Liver (tissue), 9 donors: Measurements from ENCODE around the gene IFITM10. TPM values are rescaled to one million over a fixed set of nuclear protein-coding genes. Genes with fewer than 3 reads are reported as not detected.

Experiments
- DNase-seq: peaks from one replicate; pipeline ENCODE4 v3.0.0-alpha.2; 2017; ENCODE audit warnings: low spot score
- H3K27ac ChIP-seq, 2 donors: one replicate each; pipeline ENCODE4 v1.7.0; 2013; ENCODE audit warnings: inconsistent platforms in 2 of 2, low read length in 2 of 2, control low read depth in 1 of 2, low read depth in 1 of 2, mild to moderate bottlenecking in 1 of 2
- H3K27me3 ChIP-seq, 4 donors: one replicate each; pipeline versions ENCODE4 v1.6.1 to v1.7.0; 2013; ENCODE audit warnings: low read length in 3 of 4, inconsistent platforms in 1 of 4, mild to moderate bottlenecking in 1 of 4, moderate library complexity in 1 of 4; ENCODE audit not compliant: control insufficient read depth in 4 of 4, insufficient read depth in 4 of 4
- H3K36me3 ChIP-seq, 4 donors: one replicate each; pipeline versions ENCODE4 v1.6.1 to v1.7.0; 2013; ENCODE audit warnings: low read length in 3 of 4, mild to moderate bottlenecking in 3 of 4, low read depth in 1 of 4, moderate library complexity in 1 of 4; ENCODE audit not compliant: control insufficient read depth in 4 of 4, insufficient read depth in 3 of 4
- H3K4me1 ChIP-seq, 4 donors: one replicate each; pipeline versions ENCODE4 v1.6.1 to v1.7.0; 2013; ENCODE audit warnings: low read length in 3 of 4, mild to moderate bottlenecking in 3 of 4, moderate library complexity in 1 of 4; ENCODE audit not compliant: control insufficient read depth in 4 of 4, insufficient read depth in 4 of 4
- H3K4me3 ChIP-seq, 3 donors: one replicate each; pipeline versions ENCODE4 v1.6.1 to v1.7.0; 2013; ENCODE audit warnings: low read length in 3 of 3, control low read depth in 1 of 3, low read depth in 1 of 3, mild to moderate bottlenecking in 1 of 3
- H3K9ac ChIP-seq, 2 donors: one replicate each; pipeline ENCODE4 v1.7.0; 2013; ENCODE audit warnings: low read length in 2 of 2, mild to moderate bottlenecking in 2 of 2, moderate library complexity in 2 of 2, control low read depth in 1 of 2, low read depth in 1 of 2
- H3K9me3 ChIP-seq, 4 donors: one replicate each; pipeline versions ENCODE4 v1.6.1 to v1.7.0; 2013; ENCODE audit warnings: low read length in 3 of 4; ENCODE audit not compliant: control insufficient read depth in 4 of 4
- ATF3 ChIP-seq: IDR thresholded peaks from 2 replicates; pipeline ENCODE4 v1.6.1; 2016; ENCODE audit warnings: antibody characterized with exemption
- CTCF ChIP-seq: fragments of 150-350 bp; IDR thresholded peaks from 2 replicates; pipeline ENCODE4 v1.5.1; 2017; ENCODE audit warnings: improper control_type of control experiment, low read depth, low read length; ENCODE audit not compliant: missing input control
- EGR1 ChIP-seq, 2 donors: IDR thresholded peaks; 2 replicates each; pipeline ENCODE4 v1.6.1; 2016 to 2018; ENCODE audit warnings: antibody characterized with exemption in 2 of 2, low read depth in 2 of 2
- FOXA1 ChIP-seq: IDR thresholded peaks from 2 replicates; pipeline ENCODE4 v1.6.1; 2016; ENCODE audit warnings: antibody characterized with exemption
- FOXA2 ChIP-seq: IDR thresholded peaks from 2 replicates; pipeline ENCODE4 v1.6.1; 2016; ENCODE audit warnings: antibody characterized with exemption
- GABPA ChIP-seq, 2 donors: IDR thresholded peaks in 1 of 2; conservative IDR thresholded peaks in 1 of 2; 2 replicates each; pipeline ENCODE4 v1.6.1; 2016; ENCODE audit warnings: antibody characterized with exemption in 2 of 2, mild to moderate bottlenecking in 1 of 2, moderate library complexity in 1 of 2
- HNF4A ChIP-seq, 2 donors: conservative IDR thresholded peaks; 2 replicates each; pipeline ENCODE4 v1.6.1; 2016; ENCODE audit warnings: antibody characterized with exemption in 2 of 2, mild to moderate bottlenecking in 2 of 2
- HNF4G ChIP-seq: IDR thresholded peaks from 2 replicates; pipeline ENCODE4 v1.6.1; 2016; ENCODE audit warnings: antibody characterized with exemption
- JUND ChIP-seq, 2 donors: IDR thresholded peaks; 2 replicates each; pipeline ENCODE4 v1.6.1; 2016; ENCODE audit warnings: antibody characterized with exemption in 2 of 2
- NR2F2 ChIP-seq: IDR thresholded peaks from 2 replicates; pipeline ENCODE4 v1.6.1; 2016; ENCODE audit warnings: antibody characterized with exemption
- RAD21 ChIP-seq, 2 donors: IDR thresholded peaks; 2 replicates each; pipeline ENCODE4 v1.6.1; 2016; ENCODE audit warnings: antibody characterized with exemption in 2 of 2, mild to moderate bottlenecking in 2 of 2
- RXRA ChIP-seq, 2 donors: IDR thresholded peaks; 2 replicates each; pipeline ENCODE4 v1.6.1; 2017 to 2018; ENCODE audit warnings: antibody characterized with exemption in 2 of 2, mild to moderate bottlenecking in 1 of 2
- SP1 ChIP-seq: IDR thresholded peaks from 2 replicates; pipeline ENCODE4 v1.6.1; 2018; ENCODE audit warnings: antibody characterized with exemption, mild to moderate bottlenecking
- TAF1 ChIP-seq: conservative IDR thresholded peaks from 2 replicates; pipeline ENCODE4 v1.6.1; 2016; ENCODE audit warnings: antibody characterized with exemption, mild to moderate bottlenecking
- YY1 ChIP-seq: IDR thresholded peaks from 2 replicates; pipeline ENCODE4 v1.6.1; 2016; ENCODE audit warnings: antibody characterized with exemption, mild to moderate bottlenecking
- WGBS: extraction: QIAGEN DNeasy Blood & Tissue Kit; methylation state at CpG from one replicate; pipeline ENCODE4 v1.1.7; 2013; 5-methylcytosine and 5-hydroxymethylcytosine counted together
- polyA plus RNA-seq, 2 donors: library from polyadenylated mRNA; stranded (reverse) in 1 of 2; unstranded in 1 of 2; fragments of 200-250 nt in 1 of 2; fragments of >200 nt in 1 of 2; fragmentation: Nextera tagmentation in 1 of 2; extraction: Ambion mirVana in 1 of 2; gene quantifications; one replicate each; pipeline versions ENCODE4 v1.2.1 to v1.2.3, GENCODE V29; 2013 to 2015
- total RNA-seq, 2 donors: library from RNA; depleted of rRNA; stranded (reverse); fragments of >200 nt; gene quantifications; one replicate each; pipeline ENCODE4 v1.2.3, GENCODE V29; 2014
- TF ChIP-seq, protein P1 (sequence below): IDR thresholded peaks from 2 replicates; pipeline ENCODE4 v1.6.1; 2016; ENCODE audit warnings: antibody characterized with exemption, mild to moderate bottlenecking
- TF ChIP-seq, protein P2 (sequence below): IDR thresholded peaks from 2 replicates; pipeline ENCODE4 v1.6.1; 2016; ENCODE audit warnings: antibody characterized with exemption
- TF ChIP-seq, protein P3 (sequence below): IDR thresholded peaks from 2 replicates; pipeline ENCODE4 v1.6.1; 2016; ENCODE audit warnings: antibody characterized with exemption
- donor health status: healthy.
- donor health status: healthy.
- donor health status: healthy.
- donor health status: healthy.
- donor health status: healthy.

The IFITM10 gene
- total and polyA plus RNA-seq, 4 donors = 0.14 to 8.5 (median 1.8) TPM

DNA sequence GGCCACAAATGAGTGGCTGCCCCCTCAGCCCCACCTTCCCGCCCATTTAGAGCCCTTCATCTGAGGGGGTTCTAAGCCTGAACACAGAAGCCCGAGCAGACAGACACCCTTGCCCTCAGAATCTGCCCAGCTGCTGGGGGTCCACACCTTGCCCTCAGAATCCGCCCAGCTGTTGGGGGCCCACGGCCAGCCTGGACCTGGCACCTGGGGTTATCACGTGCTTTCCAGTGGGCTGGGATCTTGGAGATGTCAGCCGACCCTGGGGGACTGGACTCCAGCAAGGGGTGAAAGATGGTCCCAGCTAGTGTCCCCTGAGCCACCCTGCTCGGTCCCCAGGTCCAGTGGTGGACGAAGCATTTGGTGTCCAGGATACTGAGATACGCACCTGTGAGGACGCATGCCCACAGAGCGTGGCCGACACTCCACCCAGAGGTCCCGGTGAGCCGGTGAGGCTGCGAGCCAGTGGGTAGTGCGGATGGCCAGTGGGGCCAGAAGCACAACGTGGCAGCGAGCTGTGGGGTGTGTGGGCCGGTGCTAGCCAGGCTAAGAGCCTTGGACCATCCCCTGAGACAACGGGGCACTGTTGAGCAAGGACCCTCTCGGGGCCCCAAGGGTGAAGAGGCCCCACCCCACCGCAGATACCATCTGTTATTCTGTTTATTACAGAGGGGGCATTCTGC is 16.5 kb upstream of the IFITM10 start:
- H3K27me3 ChIP-seq = no peaks in the 10 kb centered on the region
- H3K9ac ChIP-seq = no peak overlapping the region
- peaks cover 3 to 22% (median 16%) of the 10 kb centered on the region in 4 donors for H3K4me1 ChIP-seq
- TF ChIP-seq ATF3 = no peak
- no peak for TF ChIP-seq TAF1
- TF ChIP-seq EGR1 (IDR thresholded peaks at IDR 0.05; ENCODE audit: low read depth in 2 of 2) = no peak
- TF ChIP-seq CTCF = no peak
- TF ChIP-seq YY1 = no peak
- no peak for TF ChIP-seq JUND (IDR thresholded peaks at IDR 0.05)
- no peak for TF ChIP-seq NR2F2
- TF ChIP-seq FOXA2 = no peak
- TF ChIP-seq GABPA (IDR thresholded peaks at IDR 0.05 in 1 of 2, conservative IDR thresholded peaks at IDR 0.05 in 1 of 2) = no peak
- no peak for TF ChIP-seq SP1
- no peak for TF ChIP-seq HNF4G
- TF ChIP-seq, protein P1, sequence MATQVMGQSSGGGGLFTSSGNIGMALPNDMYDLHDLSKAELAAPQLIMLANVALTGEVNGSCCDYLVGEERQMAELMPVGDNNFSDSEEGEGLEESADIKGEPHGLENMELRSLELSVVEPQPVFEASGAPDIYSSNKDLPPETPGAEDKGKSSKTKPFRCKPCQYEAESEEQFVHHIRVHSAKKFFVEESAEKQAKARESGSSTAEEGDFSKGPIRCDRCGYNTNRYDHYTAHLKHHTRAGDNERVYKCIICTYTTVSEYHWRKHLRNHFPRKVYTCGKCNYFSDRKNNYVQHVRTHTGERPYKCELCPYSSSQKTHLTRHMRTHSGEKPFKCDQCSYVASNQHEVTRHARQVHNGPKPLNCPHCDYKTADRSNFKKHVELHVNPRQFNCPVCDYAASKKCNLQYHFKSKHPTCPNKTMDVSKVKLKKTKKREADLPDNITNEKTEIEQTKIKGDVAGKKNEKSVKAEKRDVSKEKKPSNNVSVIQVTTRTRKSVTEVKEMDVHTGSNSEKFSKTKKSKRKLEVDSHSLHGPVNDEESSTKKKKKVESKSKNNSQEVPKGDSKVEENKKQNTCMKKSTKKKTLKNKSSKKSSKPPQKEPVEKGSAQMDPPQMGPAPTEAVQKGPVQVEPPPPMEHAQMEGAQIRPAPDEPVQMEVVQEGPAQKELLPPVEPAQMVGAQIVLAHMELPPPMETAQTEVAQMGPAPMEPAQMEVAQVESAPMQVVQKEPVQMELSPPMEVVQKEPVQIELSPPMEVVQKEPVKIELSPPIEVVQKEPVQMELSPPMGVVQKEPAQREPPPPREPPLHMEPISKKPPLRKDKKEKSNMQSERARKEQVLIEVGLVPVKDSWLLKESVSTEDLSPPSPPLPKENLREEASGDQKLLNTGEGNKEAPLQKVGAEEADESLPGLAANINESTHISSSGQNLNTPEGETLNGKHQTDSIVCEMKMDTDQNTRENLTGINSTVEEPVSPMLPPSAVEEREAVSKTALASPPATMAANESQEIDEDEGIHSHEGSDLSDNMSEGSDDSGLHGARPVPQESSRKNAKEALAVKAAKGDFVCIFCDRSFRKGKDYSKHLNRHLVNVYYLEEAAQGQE = no peak
- TF ChIP-seq FOXA1 = no peak
- TF ChIP-seq RAD21 (IDR thresholded peaks at IDR 0.05) = no peak
- TF ChIP-seq, protein P2, sequence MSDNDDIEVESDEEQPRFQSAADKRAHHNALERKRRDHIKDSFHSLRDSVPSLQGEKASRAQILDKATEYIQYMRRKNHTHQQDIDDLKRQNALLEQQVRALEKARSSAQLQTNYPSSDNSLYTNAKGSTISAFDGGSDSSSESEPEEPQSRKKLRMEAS = no peak
- TF ChIP-seq, protein P3, sequence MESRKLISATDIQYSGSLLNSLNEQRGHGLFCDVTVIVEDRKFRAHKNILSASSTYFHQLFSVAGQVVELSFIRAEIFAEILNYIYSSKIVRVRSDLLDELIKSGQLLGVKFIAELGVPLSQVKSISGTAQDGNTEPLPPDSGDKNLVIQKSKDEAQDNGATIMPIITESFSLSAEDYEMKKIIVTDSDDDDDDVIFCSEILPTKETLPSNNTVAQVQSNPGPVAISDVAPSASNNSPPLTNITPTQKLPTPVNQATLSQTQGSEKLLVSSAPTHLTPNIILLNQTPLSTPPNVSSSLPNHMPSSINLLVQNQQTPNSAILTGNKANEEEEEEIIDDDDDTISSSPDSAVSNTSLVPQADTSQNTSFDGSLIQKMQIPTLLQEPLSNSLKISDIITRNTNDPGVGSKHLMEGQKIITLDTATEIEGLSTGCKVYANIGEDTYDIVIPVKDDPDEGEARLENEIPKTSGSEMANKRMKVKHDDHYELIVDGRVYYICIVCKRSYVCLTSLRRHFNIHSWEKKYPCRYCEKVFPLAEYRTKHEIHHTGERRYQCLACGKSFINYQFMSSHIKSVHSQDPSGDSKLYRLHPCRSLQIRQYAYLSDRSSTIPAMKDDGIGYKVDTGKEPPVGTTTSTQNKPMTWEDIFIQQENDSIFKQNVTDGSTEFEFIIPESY = no peak
- TF ChIP-seq HNF4A (conservative IDR thresholded peaks at IDR 0.05) = no peak
- no peak for TF ChIP-seq RXRA (IDR thresholded peaks at IDR 0.05)
- H3K4me3 ChIP-seq = no peak overlapping the region
- no peaks in the 10 kb centered on the region for H3K9me3 ChIP-seq
- 97% methylated on average over 22 of the region's 22 CpGs for WGBS
- H3K27ac ChIP-seq = no peak overlapping the region
- H3K36me3 ChIP-seq = no peaks in the 10 kb centered on the region
- DNase-seq = no peak
